Measurements from ENCODE around the gene RPF1.

- TF ChIP-seq CTCF (conservative IDR thresholded peaks at IDR 0.05): no peak
- no peak for TF ChIP-seq EZH2 (IDR thresholded peaks at IDR 0.05; ENCODE audit: low read depth)
Measured at GRCh38 chr1:84462118-84462517, 16.9 kb upstream of the RPF1 start.
